Liver (tissue), 9 donors: ENCODE measurements around the gene FER. TPM values are rescaled to one million over a fixed set of nuclear protein-coding genes. Genes with fewer than 3 reads are reported as not detected.

Source experiments
- DNase-seq: peaks from one replicate; pipeline ENCODE4 v3.0.0-alpha.2; 2017; ENCODE audit warnings: low spot score
- H3K27ac ChIP-seq, 2 donors: one replicate each; pipeline ENCODE4 v1.7.0; 2013; ENCODE audit warnings: inconsistent platforms in 2 of 2, low read length in 2 of 2, control low read depth in 1 of 2, low read depth in 1 of 2, mild to moderate bottlenecking in 1 of 2
- H3K27me3 ChIP-seq, 4 donors: one replicate each; pipeline versions ENCODE4 v1.6.1 to v1.7.0; 2013; ENCODE audit warnings: low read length in 3 of 4, inconsistent platforms in 1 of 4, mild to moderate bottlenecking in 1 of 4, moderate library complexity in 1 of 4; ENCODE audit not compliant: control insufficient read depth in 4 of 4, insufficient read depth in 4 of 4
- H3K36me3 ChIP-seq, 4 donors: one replicate each; pipeline versions ENCODE4 v1.6.1 to v1.7.0; 2013; ENCODE audit warnings: low read length in 3 of 4, mild to moderate bottlenecking in 3 of 4, low read depth in 1 of 4, moderate library complexity in 1 of 4; ENCODE audit not compliant: control insufficient read depth in 4 of 4, insufficient read depth in 3 of 4
- H3K4me1 ChIP-seq, 4 donors: one replicate each; pipeline versions ENCODE4 v1.6.1 to v1.7.0; 2013; ENCODE audit warnings: low read length in 3 of 4, mild to moderate bottlenecking in 3 of 4, moderate library complexity in 1 of 4; ENCODE audit not compliant: control insufficient read depth in 4 of 4, insufficient read depth in 4 of 4
- H3K4me3 ChIP-seq, 3 donors: one replicate each; pipeline versions ENCODE4 v1.6.1 to v1.7.0; 2013; ENCODE audit warnings: low read length in 3 of 3, control low read depth in 1 of 3, low read depth in 1 of 3, mild to moderate bottlenecking in 1 of 3
- H3K9ac ChIP-seq, 2 donors: one replicate each; pipeline ENCODE4 v1.7.0; 2013; ENCODE audit warnings: low read length in 2 of 2, mild to moderate bottlenecking in 2 of 2, moderate library complexity in 2 of 2, control low read depth in 1 of 2, low read depth in 1 of 2
- H3K9me3 ChIP-seq, 4 donors: one replicate each; pipeline versions ENCODE4 v1.6.1 to v1.7.0; 2013; ENCODE audit warnings: low read length in 3 of 4; ENCODE audit not compliant: control insufficient read depth in 4 of 4
- CTCF ChIP-seq: fragments of 150-350 bp; IDR thresholded peaks from 2 replicates; pipeline ENCODE4 v1.5.1; 2017; ENCODE audit warnings: improper control_type of control experiment, low read depth, low read length; ENCODE audit not compliant: missing input control
- EGR1 ChIP-seq, 2 donors: IDR thresholded peaks; 2 replicates each; pipeline ENCODE4 v1.6.1; 2016 to 2018; ENCODE audit warnings: antibody characterized with exemption in 2 of 2, low read depth in 2 of 2
- FOXA1 ChIP-seq: IDR thresholded peaks from 2 replicates; pipeline ENCODE4 v1.6.1; 2016; ENCODE audit warnings: antibody characterized with exemption
- FOXA2 ChIP-seq: IDR thresholded peaks from 2 replicates; pipeline ENCODE4 v1.6.1; 2016; ENCODE audit warnings: antibody characterized with exemption
- GABPA ChIP-seq, 2 donors: IDR thresholded peaks in 1 of 2; conservative IDR thresholded peaks in 1 of 2; 2 replicates each; pipeline ENCODE4 v1.6.1; 2016; ENCODE audit warnings: antibody characterized with exemption in 2 of 2, mild to moderate bottlenecking in 1 of 2, moderate library complexity in 1 of 2
- HNF4A ChIP-seq, 2 donors: conservative IDR thresholded peaks; 2 replicates each; pipeline ENCODE4 v1.6.1; 2016; ENCODE audit warnings: antibody characterized with exemption in 2 of 2, mild to moderate bottlenecking in 2 of 2
- HNF4G ChIP-seq: IDR thresholded peaks from 2 replicates; pipeline ENCODE4 v1.6.1; 2016; ENCODE audit warnings: antibody characterized with exemption
- JUND ChIP-seq, 2 donors: IDR thresholded peaks; 2 replicates each; pipeline ENCODE4 v1.6.1; 2016; ENCODE audit warnings: antibody characterized with exemption in 2 of 2
- NR2F2 ChIP-seq: IDR thresholded peaks from 2 replicates; pipeline ENCODE4 v1.6.1; 2016; ENCODE audit warnings: antibody characterized with exemption
- RAD21 ChIP-seq, 2 donors: IDR thresholded peaks; 2 replicates each; pipeline ENCODE4 v1.6.1; 2016; ENCODE audit warnings: antibody characterized with exemption in 2 of 2, mild to moderate bottlenecking in 2 of 2
- RXRA ChIP-seq, 2 donors: IDR thresholded peaks; 2 replicates each; pipeline ENCODE4 v1.6.1; 2017 to 2018; ENCODE audit warnings: antibody characterized with exemption in 2 of 2, mild to moderate bottlenecking in 1 of 2
- SP1 ChIP-seq: IDR thresholded peaks from 2 replicates; pipeline ENCODE4 v1.6.1; 2018; ENCODE audit warnings: antibody characterized with exemption, mild to moderate bottlenecking
- TAF1 ChIP-seq: conservative IDR thresholded peaks from 2 replicates; pipeline ENCODE4 v1.6.1; 2016; ENCODE audit warnings: antibody characterized with exemption, mild to moderate bottlenecking
- YY1 ChIP-seq: IDR thresholded peaks from 2 replicates; pipeline ENCODE4 v1.6.1; 2016; ENCODE audit warnings: antibody characterized with exemption, mild to moderate bottlenecking
- WGBS: extraction: QIAGEN DNeasy Blood & Tissue Kit; methylation state at CpG from one replicate; pipeline ENCODE4 v1.1.7; 2013; 5-methylcytosine and 5-hydroxymethylcytosine counted together
- polyA plus RNA-seq, 2 donors: library from polyadenylated mRNA; stranded (reverse) in 1 of 2; unstranded in 1 of 2; fragments of 200-250 nt in 1 of 2; fragments of >200 nt in 1 of 2; fragmentation: Nextera tagmentation in 1 of 2; extraction: Ambion mirVana in 1 of 2; gene quantifications; one replicate each; pipeline versions ENCODE4 v1.2.1 to v1.2.3, GENCODE V29; 2013 to 2015
- total RNA-seq, 2 donors: library from RNA; depleted of rRNA; stranded (reverse); fragments of >200 nt; gene quantifications; one replicate each; pipeline ENCODE4 v1.2.3, GENCODE V29; 2014
- TF ChIP-seq, protein P1 (sequence below): IDR thresholded peaks from 2 replicates; pipeline ENCODE4 v1.6.1; 2016; ENCODE audit warnings: antibody characterized with exemption
- TF ChIP-seq, protein P2 (sequence below): IDR thresholded peaks from 2 replicates; pipeline ENCODE4 v1.6.1; 2016; ENCODE audit warnings: antibody characterized with exemption
- TF ChIP-seq, protein P3 (sequence below): IDR thresholded peaks from 2 replicates; pipeline ENCODE4 v1.6.1; 2016; ENCODE audit warnings: antibody characterized with exemption, mild to moderate bottlenecking
- TF ChIP-seq, protein P4 (sequence below): IDR thresholded peaks from 2 replicates; pipeline ENCODE4 v1.6.1; 2016; ENCODE audit warnings: antibody characterized with exemption
- donor health status: healthy.
- donor health status: healthy.
- donor health status: healthy.
- donor health status: healthy.
- donor health status: healthy.

FER gene
- total and polyA plus RNA-seq, 4 donors: 0.83 to 9.8 (median 5.9) TPM

DNA sequence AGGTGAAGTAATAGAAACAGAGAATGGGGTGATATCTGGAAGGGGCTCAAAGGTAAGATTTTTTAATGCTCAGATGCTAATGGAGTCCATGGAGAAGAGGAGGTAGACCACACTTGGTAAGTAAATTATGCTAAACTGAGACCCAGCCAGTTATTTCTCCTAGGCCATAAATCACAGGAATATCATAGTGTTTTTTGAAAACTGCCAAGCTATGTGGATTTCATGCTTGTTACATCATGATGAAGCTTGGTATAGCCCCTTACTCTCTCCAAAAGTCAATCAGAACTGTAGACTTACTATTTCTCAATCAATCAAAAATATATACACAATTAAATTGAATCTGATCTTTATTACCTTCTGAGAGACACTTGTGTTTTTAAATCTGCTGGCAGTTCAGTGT, 409.2 kb downstream of the FER start:
- H3K9ac ChIP-seq: no peak overlapping the region
- peaks cover 0 to 2% (median 0%) of the 10 kb centered on the region in 4 donors for H3K4me1 ChIP-seq
- TF ChIP-seq, protein P1, sequence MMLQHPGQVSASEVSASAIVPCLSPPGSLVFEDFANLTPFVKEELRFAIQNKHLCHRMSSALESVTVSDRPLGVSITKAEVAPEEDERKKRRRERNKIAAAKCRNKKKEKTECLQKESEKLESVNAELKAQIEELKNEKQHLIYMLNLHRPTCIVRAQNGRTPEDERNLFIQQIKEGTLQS: no peak
- TF ChIP-seq, protein P2, sequence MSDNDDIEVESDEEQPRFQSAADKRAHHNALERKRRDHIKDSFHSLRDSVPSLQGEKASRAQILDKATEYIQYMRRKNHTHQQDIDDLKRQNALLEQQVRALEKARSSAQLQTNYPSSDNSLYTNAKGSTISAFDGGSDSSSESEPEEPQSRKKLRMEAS: no peak
- TF ChIP-seq JUND (IDR thresholded peaks at IDR 0.05) (no peak), FOXA1 (no peak), RAD21 (IDR thresholded peaks at IDR 0.05) (no peak)
- DNase-seq: no peak
- H3K27ac ChIP-seq: no peak overlapping the region
- H3K4me3 ChIP-seq: no peak overlapping the region
- H3K9me3 ChIP-seq: no peaks in the 10 kb centered on the region
- no peaks in the 10 kb centered on the region for H3K27me3 ChIP-seq
- no peaks in the 10 kb centered on the region for H3K36me3 ChIP-seq

DNA sequence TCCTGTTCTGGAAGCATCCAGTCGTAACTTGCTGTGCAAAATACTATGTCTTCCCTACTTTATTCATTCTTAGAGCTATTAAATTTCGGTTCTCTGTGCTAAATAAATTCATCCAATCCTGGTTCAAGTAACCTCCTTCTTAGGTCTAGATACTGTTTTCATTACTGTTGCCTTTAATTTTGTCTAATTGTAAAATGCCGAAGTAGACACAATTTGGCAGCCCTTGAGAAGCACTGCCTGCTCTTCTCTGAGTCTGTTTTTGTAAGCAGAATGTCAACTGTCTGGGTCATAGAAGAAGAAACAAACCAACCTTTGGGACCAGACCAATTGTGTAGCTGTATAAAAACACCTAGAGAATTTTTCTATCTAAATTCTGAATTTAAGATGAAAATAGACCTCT, 412.8 kb downstream of the FER start:
- DNase-seq: no peak
- TF ChIP-seq FOXA1 (no peak), SP1 (no peak)
- no peaks in the 10 kb centered on the region for H3K27me3 ChIP-seq
- no peaks in the 10 kb centered on the region for H3K36me3 ChIP-seq
- no peak overlapping the region for H3K27ac ChIP-seq
- 96% methylated on average over 3 of the region's 3 CpGs for WGBS
- H3K4me3 ChIP-seq: no peak overlapping the region
- H3K4me1 ChIP-seq: peaks cover 0 to 2% (median 0%) of the 10 kb centered on the region in 4 donors
- H3K9ac ChIP-seq: no peak overlapping the region
- no peaks in the 10 kb centered on the region for H3K9me3 ChIP-seq

DNA sequence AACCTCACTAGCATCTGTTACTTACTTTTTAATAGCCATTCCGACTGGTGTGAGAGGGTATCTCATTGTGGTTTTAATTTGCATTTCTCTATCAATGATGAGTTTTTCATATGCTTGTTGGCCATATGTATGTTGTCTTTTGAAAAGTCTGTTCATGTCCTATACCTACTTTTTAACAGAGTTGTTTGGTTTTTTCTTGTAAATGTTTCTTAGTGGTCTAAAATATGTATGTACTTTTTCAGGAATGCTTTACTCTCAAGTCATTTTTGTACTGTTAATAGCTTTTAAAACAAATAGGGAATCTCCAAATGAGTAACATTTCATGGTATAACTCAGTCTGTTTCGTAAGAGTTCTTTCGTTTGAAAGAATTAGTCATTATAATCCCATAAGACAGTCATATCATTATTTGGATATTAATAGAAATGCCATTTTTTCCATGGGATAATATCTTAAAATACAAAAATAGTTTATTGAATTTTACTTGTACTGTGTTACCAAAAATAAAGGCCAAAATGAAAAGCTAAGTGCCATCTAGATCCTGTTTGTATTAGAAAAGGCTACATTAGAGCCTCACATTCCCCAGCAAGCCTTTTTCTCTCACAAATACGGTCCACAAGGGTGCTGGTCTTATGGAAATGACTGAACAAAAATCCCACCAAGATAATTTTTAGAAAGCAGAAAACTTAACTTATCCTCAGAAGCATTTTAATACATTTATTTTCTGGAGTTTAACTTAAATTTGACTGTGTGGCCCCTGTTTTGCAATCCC, 414.4 kb downstream of the FER start:
- H3K4me3 ChIP-seq: no peak overlapping the region
- H3K9me3 ChIP-seq: no peaks in the 10 kb centered on the region
- 79% methylated on average over 4 of the region's 4 CpGs for WGBS
- H3K27me3 ChIP-seq: no peaks in the 10 kb centered on the region
- no peak overlapping the region for H3K9ac ChIP-seq
- DNase-seq: no peak
- no peaks in the 10 kb centered on the region for H3K36me3 ChIP-seq
- H3K27ac ChIP-seq: no peak overlapping the region
- TF ChIP-seq SP1 (no peak), FOXA2 (no peak), CTCF (no peak), GABPA (IDR thresholded peaks at IDR 0.05 in 1 of 2, conservative IDR thresholded peaks at IDR 0.05 in 1 of 2) (no peak), RXRA (IDR thresholded peaks at IDR 0.05) (no peak), HNF4G (no peak), TAF1 (no peak), RAD21 (IDR thresholded peaks at IDR 0.05) (no peak), NR2F2 (no peak), JUND (IDR thresholded peaks at IDR 0.05) (no peak), YY1 (no peak), EGR1 (IDR thresholded peaks at IDR 0.05; ENCODE audit: low read depth in 2 of 2) (no peak), HNF4A (conservative IDR thresholded peaks at IDR 0.05) (no peak), FOXA1 (no peak)
- TF ChIP-seq, protein P3, sequence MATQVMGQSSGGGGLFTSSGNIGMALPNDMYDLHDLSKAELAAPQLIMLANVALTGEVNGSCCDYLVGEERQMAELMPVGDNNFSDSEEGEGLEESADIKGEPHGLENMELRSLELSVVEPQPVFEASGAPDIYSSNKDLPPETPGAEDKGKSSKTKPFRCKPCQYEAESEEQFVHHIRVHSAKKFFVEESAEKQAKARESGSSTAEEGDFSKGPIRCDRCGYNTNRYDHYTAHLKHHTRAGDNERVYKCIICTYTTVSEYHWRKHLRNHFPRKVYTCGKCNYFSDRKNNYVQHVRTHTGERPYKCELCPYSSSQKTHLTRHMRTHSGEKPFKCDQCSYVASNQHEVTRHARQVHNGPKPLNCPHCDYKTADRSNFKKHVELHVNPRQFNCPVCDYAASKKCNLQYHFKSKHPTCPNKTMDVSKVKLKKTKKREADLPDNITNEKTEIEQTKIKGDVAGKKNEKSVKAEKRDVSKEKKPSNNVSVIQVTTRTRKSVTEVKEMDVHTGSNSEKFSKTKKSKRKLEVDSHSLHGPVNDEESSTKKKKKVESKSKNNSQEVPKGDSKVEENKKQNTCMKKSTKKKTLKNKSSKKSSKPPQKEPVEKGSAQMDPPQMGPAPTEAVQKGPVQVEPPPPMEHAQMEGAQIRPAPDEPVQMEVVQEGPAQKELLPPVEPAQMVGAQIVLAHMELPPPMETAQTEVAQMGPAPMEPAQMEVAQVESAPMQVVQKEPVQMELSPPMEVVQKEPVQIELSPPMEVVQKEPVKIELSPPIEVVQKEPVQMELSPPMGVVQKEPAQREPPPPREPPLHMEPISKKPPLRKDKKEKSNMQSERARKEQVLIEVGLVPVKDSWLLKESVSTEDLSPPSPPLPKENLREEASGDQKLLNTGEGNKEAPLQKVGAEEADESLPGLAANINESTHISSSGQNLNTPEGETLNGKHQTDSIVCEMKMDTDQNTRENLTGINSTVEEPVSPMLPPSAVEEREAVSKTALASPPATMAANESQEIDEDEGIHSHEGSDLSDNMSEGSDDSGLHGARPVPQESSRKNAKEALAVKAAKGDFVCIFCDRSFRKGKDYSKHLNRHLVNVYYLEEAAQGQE: no peak
- TF ChIP-seq, protein P4, sequence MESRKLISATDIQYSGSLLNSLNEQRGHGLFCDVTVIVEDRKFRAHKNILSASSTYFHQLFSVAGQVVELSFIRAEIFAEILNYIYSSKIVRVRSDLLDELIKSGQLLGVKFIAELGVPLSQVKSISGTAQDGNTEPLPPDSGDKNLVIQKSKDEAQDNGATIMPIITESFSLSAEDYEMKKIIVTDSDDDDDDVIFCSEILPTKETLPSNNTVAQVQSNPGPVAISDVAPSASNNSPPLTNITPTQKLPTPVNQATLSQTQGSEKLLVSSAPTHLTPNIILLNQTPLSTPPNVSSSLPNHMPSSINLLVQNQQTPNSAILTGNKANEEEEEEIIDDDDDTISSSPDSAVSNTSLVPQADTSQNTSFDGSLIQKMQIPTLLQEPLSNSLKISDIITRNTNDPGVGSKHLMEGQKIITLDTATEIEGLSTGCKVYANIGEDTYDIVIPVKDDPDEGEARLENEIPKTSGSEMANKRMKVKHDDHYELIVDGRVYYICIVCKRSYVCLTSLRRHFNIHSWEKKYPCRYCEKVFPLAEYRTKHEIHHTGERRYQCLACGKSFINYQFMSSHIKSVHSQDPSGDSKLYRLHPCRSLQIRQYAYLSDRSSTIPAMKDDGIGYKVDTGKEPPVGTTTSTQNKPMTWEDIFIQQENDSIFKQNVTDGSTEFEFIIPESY: no peak
- TF ChIP-seq, protein P1: no peak
- TF ChIP-seq, protein P2: no peak
- peaks cover 0 to 2% (median 0%) of the 10 kb centered on the region in 4 donors for H3K4me1 ChIP-seq
